Testis (tissue), 2 donors: ENCODE data around the gene BSN.
"Not testable (repeated sequence)": the region's sequence is repeated elsewhere in the genome, so short reads cannot be mapped to it uniquely, and the experiment has no call there.

ENCODE experiments used
- CTCF ChIP-seq, 3 experiments: fragments of 450-650 bp in 2 of 3; fragments of 200-600 bp in 1 of 3; sonication (generic) in 1 of 3; IDR thresholded peaks; one replicate each; pipeline ENCODE4 v1.5.1; 2016 to 2019; ENCODE audit warnings: antibody characterized with exemption in 3 of 3, mild to moderate bottlenecking in 2 of 3, moderate library complexity in 1 of 3
- POLR2A ChIP-seq: fragments of 450-650 bp; IDR thresholded peaks from one replicate; pipeline ENCODE4 v1.6.1; 2017; ENCODE audit warnings: antibody characterized with exemption, mild to moderate bottlenecking, moderate library complexity

GRCh38 chr3:49689908-49690624, 135.8 kb downstream of the BSN start:
- TF ChIP-seq CTCF (IDR thresholded peaks at IDR 0.05); POLR2A: not testable (repeated sequence)
